ENCODE results near the gene UGT1A10.
"Not testable (repeated sequence)": the region's sequence is repeated elsewhere in the genome, so short reads cannot be mapped to it uniquely, and the experiment has no call there.

Gene UGT1A10

DNA sequence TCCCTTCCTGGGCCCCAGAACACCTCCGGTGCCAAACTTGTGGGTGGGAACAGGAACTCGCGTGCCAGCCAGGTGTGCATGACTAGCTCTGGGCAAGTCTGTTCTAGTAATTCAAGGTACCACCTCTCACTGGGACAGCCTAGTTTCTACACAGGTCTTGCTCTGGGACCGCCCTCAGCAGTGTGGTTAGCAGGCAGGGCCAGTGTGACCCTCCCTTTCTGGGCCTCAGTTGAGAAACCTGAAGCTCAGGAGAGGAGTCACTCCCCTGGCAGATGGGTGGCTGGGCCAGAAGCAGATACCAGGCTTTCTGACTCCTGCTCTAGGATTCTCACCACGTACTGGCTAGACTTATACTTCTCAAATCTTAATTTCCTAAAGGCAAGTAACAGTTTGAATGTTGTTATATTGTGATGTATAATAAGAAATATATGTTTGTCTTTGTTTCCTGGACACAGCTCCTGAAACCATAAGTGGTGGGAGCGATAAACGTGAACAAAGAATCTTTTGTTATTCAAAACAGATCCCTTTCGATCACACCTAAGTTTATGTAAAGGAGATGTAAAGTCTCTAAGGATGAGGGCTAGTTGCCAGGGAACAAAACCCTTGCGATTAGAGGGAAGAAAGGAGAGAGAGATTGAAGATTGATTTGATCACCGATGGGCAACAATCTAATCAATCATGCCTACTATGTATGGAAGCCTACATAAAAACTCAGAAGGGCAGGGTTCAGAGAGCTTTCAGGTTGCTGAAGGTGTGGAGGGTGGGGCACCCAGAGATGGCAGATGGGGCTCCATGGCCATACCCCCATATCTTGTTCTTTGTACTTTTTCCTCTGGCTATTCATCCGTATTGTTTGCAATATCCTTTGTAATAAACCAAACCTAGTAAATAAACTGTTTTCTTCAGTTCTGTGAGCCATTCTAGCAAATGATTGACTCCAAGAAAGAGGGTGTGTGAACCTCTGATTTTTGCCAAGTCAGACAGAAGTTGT lies 55.5 kb downstream of the UGT1A10 start:
- H3K36me3 ChIP-seq (ENCODE audit: insufficient read depth, low read length): no peaks in the 10 kb centered on the region
- H3K4me3 ChIP-seq (ENCODE audit: low read depth, low read length): no peak overlapping the region
- peaks cover 32% of the 10 kb centered on the region for H3K27me3 ChIP-seq (ENCODE audit: insufficient read depth, low read length)
- H3K4me1 ChIP-seq (ENCODE audit: control insufficient read depth, insufficient read depth, low read length, unreplicated experiment): no peaks in the 10 kb centered on the region
- no peak overlapping the region for H3K27ac ChIP-seq (ENCODE audit: low read depth, low read length)
- no peaks in the 10 kb centered on the region for H3K79me2 ChIP-seq (ENCODE audit: control insufficient read depth, insufficient read depth, low read length, unreplicated experiment)
- no peak overlapping the region for H2AFZ ChIP-seq (ENCODE audit: low read length, unreplicated experiment)

DNA sequence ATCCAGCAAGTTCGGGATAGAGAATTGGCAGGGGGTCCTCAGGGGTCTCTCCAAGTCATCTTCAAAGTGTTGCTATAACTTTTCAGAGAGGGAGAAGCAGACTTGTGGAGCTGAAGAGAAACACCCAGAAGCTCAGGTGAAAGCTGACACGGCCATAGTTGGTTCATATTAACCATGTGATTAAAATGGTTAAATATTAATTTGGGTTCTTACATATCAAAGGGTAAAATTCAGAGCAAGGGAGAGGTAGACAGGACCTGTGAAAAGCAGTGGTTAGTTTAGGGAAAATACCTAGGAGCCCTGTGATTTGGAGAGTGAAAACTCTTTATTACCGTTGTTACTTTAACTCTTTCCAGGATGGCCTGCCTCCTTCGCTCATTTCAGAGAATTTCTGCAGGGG lies 56.4 kb downstream of the UGT1A10 start, which contains the start of gene UGT1A6:
Gene UGT1A6, plus strand, starts transcription at position 243 of the 400 bp plus-strand sequence. Its CDS starts 115 bp downstream, at position 358.
- Histone ChIP-seq H2AFZ (ENCODE audit: low read length, unreplicated experiment) (no peak within 1 kb of the TSS), H3K79me2 (ENCODE audit: control insufficient read depth, insufficient read depth, low read length, unreplicated experiment) (no peaks in the 10 kb centered on the region), H3K27me3 (ENCODE audit: insufficient read depth, low read length) (peaks cover 32% of the 10 kb centered on the region), H3K4me1 (ENCODE audit: control insufficient read depth, insufficient read depth, low read length, unreplicated experiment) (no peaks in the 10 kb centered on the region), H3K4me3 (ENCODE audit: low read depth, low read length) (no peak within 1 kb of the TSS), H3K27ac (ENCODE audit: low read depth, low read length) (no peak within 1 kb of the TSS), H3K36me3 (ENCODE audit: insufficient read depth, low read length) (no peaks in the 10 kb centered on the region)

- H3K36me3 ChIP-seq (ENCODE audit: insufficient read depth, low read length): no peaks in the 10 kb centered on the region
- H3K4me1 ChIP-seq (ENCODE audit: control insufficient read depth, insufficient read depth, low read length, unreplicated experiment): no peaks in the 10 kb centered on the region
- no peak overlapping the region for H3K27ac ChIP-seq (ENCODE audit: low read depth, low read length)
- H3K79me2 ChIP-seq (ENCODE audit: control insufficient read depth, insufficient read depth, low read length, unreplicated experiment): no peaks in the 10 kb centered on the region
- H3K4me3 ChIP-seq (ENCODE audit: low read depth, low read length): no peak overlapping the region
- no peak overlapping the region for H2AFZ ChIP-seq (ENCODE audit: low read length, unreplicated experiment)
- H3K27me3 ChIP-seq (ENCODE audit: insufficient read depth, low read length): peaks cover 26% of the 10 kb centered on the region
These were observed 57.7 kb downstream of the UGT1A10 start for GRCh38 chr2:233693963-233694362.

GRCh38 chr2:233698740-233699139 lies 62.5 kb downstream of the UGT1A10 start:
- no peak overlapping the region for H3K27ac ChIP-seq (ENCODE audit: low read depth, low read length)
- no peak overlapping the region for H2AFZ ChIP-seq (ENCODE audit: low read length, unreplicated experiment)
- no peaks in the 10 kb centered on the region for H3K4me1 ChIP-seq (ENCODE audit: control insufficient read depth, insufficient read depth, low read length, unreplicated experiment)
- H3K36me3 ChIP-seq (ENCODE audit: insufficient read depth, low read length): no peaks in the 10 kb centered on the region
- no peaks in the 10 kb centered on the region for H3K79me2 ChIP-seq (ENCODE audit: control insufficient read depth, insufficient read depth, low read length, unreplicated experiment)
- H3K4me3 ChIP-seq (ENCODE audit: low read depth, low read length): no peak overlapping the region
- H3K27me3 ChIP-seq (ENCODE audit: insufficient read depth, low read length): 0 out of 2 replicates have a peak, but pooled peaks cover 1% of the 10 kb centered on the region

GRCh38 chr2:233699424-233700027 lies 63.3 kb downstream of the UGT1A10 start:
- Histone ChIP-seq H3K27ac (ENCODE audit: low read depth, low read length) (peak overlapping the region; percentile 53), H3K27me3 (ENCODE audit: insufficient read depth, low read length) (no peaks in the 10 kb centered on the region), H3K36me3 (ENCODE audit: insufficient read depth, low read length) (no peaks in the 10 kb centered on the region), H3K4me3 (ENCODE audit: low read depth, low read length) (no peak overlapping the region), H2AFZ (ENCODE audit: low read length, unreplicated experiment) (peak overlapping the region; percentile 10), H3K4me1 (ENCODE audit: control insufficient read depth, insufficient read depth, low read length, unreplicated experiment) (no peaks in the 10 kb centered on the region), H3K79me2 (ENCODE audit: control insufficient read depth, insufficient read depth, low read length, unreplicated experiment) (no peaks in the 10 kb centered on the region)

DNA sequence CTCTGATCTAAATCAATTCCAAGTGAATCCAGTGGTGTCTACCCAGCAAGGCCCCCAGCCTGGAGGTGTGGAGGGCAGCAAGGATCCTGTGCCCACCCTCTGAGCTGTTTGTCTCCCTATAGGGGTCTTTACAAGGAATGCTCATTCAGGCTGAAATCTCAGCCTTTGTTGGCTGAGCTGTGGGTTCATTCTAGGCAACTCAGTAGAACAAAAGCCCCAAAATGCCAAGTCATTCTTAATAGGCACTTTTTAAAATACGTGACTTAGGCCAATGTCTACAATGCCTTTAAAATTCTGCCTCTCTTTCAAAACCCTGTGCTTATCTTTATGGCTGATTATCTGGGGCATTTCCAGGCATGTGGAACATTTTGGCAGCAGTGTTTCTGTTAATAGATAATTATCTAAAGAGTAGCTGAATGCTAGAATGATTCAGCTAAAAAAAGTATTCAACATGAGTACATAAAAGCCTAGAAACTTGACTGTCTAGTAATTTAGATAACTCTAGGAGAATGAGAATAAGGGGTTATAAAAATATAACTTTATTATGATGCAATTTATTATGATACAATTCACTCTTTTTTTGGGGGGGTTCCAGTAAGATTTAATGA lies 63.9 kb downstream of the UGT1A10 start:
- no peaks in the 10 kb centered on the region for H3K4me1 ChIP-seq (ENCODE audit: control insufficient read depth, insufficient read depth, low read length, unreplicated experiment)
- peak overlapping the region; percentile 53 for H3K27ac ChIP-seq (ENCODE audit: low read depth, low read length)
- no peaks in the 10 kb centered on the region for H3K27me3 ChIP-seq (ENCODE audit: insufficient read depth, low read length)
- H3K79me2 ChIP-seq (ENCODE audit: control insufficient read depth, insufficient read depth, low read length, unreplicated experiment): no peaks in the 10 kb centered on the region
- H3K36me3 ChIP-seq (ENCODE audit: insufficient read depth, low read length): no peaks in the 10 kb centered on the region
- H3K4me3 ChIP-seq (ENCODE audit: low read depth, low read length): no peak overlapping the region
- peak overlapping the region; percentile 10 for H2AFZ ChIP-seq (ENCODE audit: low read length, unreplicated experiment)

- not testable (repeated sequence) for H3K4me1 ChIP-seq (ENCODE audit: control insufficient read depth, insufficient read depth, low read length, unreplicated experiment); H3K27me3 ChIP-seq (ENCODE audit: insufficient read depth, low read length); H3K36me3 ChIP-seq (ENCODE audit: insufficient read depth, low read length); H2AFZ ChIP-seq (ENCODE audit: low read length, unreplicated experiment); H3K4me3 ChIP-seq (ENCODE audit: low read depth, low read length); H3K79me2 ChIP-seq (ENCODE audit: control insufficient read depth, insufficient read depth, low read length, unreplicated experiment); H3K27ac ChIP-seq (ENCODE audit: low read depth, low read length)
These were observed 64.6 kb downstream of the UGT1A10 start for GRCh38 chr2:233700842-233701241.

DNA sequence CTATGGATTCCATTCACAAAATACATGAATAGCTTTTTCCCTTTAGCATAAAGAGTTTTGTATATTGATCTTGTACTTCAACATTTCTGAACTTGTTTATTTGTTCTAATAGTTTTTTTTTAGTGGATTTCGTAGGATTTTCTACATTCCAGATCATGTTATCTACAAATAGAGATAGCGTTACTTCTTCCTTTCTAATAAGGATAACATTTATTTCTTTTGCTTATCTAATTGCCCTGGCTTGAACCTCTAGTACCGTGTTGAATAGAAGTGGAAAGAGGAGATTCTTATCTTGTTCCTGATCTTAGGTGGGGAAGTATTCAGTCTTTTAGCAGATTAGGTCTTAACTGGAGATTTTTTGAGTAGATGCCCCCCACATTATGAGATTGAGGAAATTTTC lies 66.0 kb downstream of the UGT1A10 start:
- H3K79me2 ChIP-seq (ENCODE audit: control insufficient read depth, insufficient read depth, low read length, unreplicated experiment): no peaks in the 10 kb centered on the region
- no peaks in the 10 kb centered on the region for H3K4me1 ChIP-seq (ENCODE audit: control insufficient read depth, insufficient read depth, low read length, unreplicated experiment)
- H3K27me3 ChIP-seq (ENCODE audit: insufficient read depth, low read length): no peaks in the 10 kb centered on the region
- H2AFZ ChIP-seq (ENCODE audit: low read length, unreplicated experiment): no peak overlapping the region
- H3K36me3 ChIP-seq (ENCODE audit: insufficient read depth, low read length): no peaks in the 10 kb centered on the region
- H3K27ac ChIP-seq (ENCODE audit: low read depth, low read length): no peak overlapping the region
- H3K4me3 ChIP-seq (ENCODE audit: low read depth, low read length): no peak overlapping the region

DNA sequence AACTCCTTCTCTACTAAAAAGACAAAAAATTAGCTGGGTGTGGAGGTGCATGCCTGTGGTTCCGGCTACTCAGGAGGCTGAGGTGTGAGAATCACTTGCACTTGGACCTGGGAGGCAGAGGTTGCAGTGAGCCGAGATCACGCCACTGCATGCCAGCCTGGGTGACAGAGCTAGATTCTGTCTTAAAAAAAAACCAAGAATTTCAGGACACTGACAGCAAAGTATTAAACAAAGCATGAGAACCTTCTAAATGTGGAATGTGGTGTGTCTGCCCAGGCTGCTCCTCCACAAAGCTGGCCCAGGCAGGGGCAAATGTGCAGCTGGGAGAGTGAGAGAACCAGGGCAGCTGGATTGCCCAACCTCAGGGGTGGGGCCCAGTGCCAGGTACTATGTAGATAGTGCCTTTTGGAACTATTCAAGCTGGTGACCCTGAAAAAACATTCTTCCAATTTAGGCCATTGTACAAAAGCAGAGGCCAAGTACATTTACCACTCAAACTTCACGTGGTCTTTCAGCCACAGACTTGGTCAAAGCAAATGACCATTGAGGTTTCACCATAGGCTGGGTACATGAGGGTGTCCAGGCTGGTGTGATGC lies 69.8 kb downstream of the UGT1A10 start:
- no peak overlapping the region for H3K4me3 ChIP-seq (ENCODE audit: low read depth, low read length)
- no peak overlapping the region for H3K27ac ChIP-seq (ENCODE audit: low read depth, low read length)
- H3K36me3 ChIP-seq (ENCODE audit: insufficient read depth, low read length): no peaks in the 10 kb centered on the region
- peaks cover 10% of the 10 kb centered on the region for H3K4me1 ChIP-seq (ENCODE audit: control insufficient read depth, insufficient read depth, low read length, unreplicated experiment)
- no peaks in the 10 kb centered on the region for H3K79me2 ChIP-seq (ENCODE audit: control insufficient read depth, insufficient read depth, low read length, unreplicated experiment)
- H2AFZ ChIP-seq (ENCODE audit: low read length, unreplicated experiment): no peak overlapping the region
- no peaks in the 10 kb centered on the region for H3K27me3 ChIP-seq (ENCODE audit: insufficient read depth, low read length)

DNA sequence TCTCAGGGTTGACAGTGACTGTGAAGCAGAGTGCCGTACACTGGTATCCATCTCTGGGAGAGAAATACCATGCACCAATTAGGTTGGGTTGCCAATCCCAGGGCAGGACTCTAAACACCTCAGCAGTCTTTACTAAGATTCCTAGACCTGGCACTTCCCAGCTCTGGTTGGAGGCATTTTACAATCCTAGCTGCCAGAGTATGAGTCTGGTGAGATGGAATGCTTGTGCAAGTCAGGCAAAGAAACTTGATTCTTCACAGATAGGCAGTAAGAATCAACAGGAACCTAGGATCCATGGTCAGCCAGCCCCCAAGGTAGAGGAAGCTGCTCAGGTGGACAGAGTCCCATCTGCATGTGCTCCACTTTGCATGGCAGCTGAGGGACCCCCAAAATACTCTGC lies 70.5 kb downstream of the UGT1A10 start:
- H3K79me2 ChIP-seq (ENCODE audit: control insufficient read depth, insufficient read depth, low read length, unreplicated experiment): no peaks in the 10 kb centered on the region
- H3K27ac ChIP-seq (ENCODE audit: low read depth, low read length): no peak overlapping the region
- H3K36me3 ChIP-seq (ENCODE audit: insufficient read depth, low read length): no peaks in the 10 kb centered on the region
- H3K4me1 ChIP-seq (ENCODE audit: control insufficient read depth, insufficient read depth, low read length, unreplicated experiment): peaks cover 10% of the 10 kb centered on the region
- no peak overlapping the region for H3K4me3 ChIP-seq (ENCODE audit: low read depth, low read length)
- H2AFZ ChIP-seq (ENCODE audit: low read length, unreplicated experiment): no peak overlapping the region
- no peaks in the 10 kb centered on the region for H3K27me3 ChIP-seq (ENCODE audit: insufficient read depth, low read length)

Measured in ACC112 (cell line).